Measurements from ENCODE around the gene PPCS. TPM values are rescaled to one million over a fixed set of nuclear protein-coding genes. Genes with fewer than 3 reads are reported as not detected.

PPCS gene
- total RNA-seq, 1 experiment from 2014 or later = 36.7 TPM

DNA sequence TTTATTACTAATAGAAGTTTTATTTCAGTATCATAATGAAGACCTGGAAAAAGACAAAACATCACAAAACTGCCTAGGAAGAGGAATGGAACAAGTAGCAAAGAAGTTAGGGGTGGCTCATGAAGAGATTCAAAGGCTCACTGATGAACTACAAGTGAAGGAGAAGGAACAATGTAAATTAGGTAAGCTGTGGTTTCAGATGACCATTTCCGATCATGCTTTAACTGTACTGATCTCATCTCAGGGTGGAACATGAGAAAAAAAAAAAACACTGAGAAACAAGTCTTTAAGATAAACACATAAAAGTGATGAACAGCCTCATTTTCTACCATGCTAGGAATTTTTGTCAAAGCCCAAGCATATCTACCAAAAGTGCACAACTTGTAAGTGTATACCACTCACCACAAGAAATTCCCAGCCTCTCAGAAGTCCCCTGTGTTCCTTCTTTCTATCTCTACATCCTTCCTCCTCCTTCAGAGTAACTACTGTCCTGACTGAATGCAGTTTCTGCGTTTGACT lies 26.4 kb downstream of the PPCS start:
- Histone ChIP-seq H2BK5ac (ENCODE audit: insufficient read length, low read length) (no peak overlapping the region), H3K4me1 (ENCODE audit: insufficient read depth, low read length) (no peaks in the 10 kb centered on the region), H3K27me3 (ENCODE audit: insufficient read depth, low read length) (no peaks in the 10 kb centered on the region), H3K14ac (ENCODE audit: insufficient read depth, low read length) (no peak overlapping the region), H4K8ac (replicated peaks; ENCODE audit: insufficient read length, low read depth, low read length) (no peak overlapping the region), H2BK12ac (ENCODE audit: insufficient read length, low read depth, low read length) (no peak overlapping the region), H2AK5ac (ENCODE audit: insufficient read length, low read length) (no peak overlapping the region), H3T11ph (ENCODE audit: low read length) (no peak overlapping the region), H3K79me2 (ENCODE audit: insufficient read depth, low read length) (no peaks in the 10 kb centered on the region), H3K56ac (ENCODE audit: insufficient read length, low read depth, low read length) (no peak overlapping the region), H2BK20ac (ENCODE audit: low read depth, low read length, poor library complexity, severe bottlenecking) (no peak overlapping the region), H3K23me2 (ENCODE audit: insufficient read length, low read depth, low read length, poor library complexity, severe bottlenecking) (peaks cover 2% of the 10 kb centered on the region), H3K9ac (ENCODE audit: extremely low read depth, insufficient read length, low read length) (no peak overlapping the region), H3K23ac (ENCODE audit: insufficient read length, low read depth, low read length) (no peak overlapping the region), H4K5ac (ENCODE audit: insufficient read length, low read depth, low read length) (no peak overlapping the region), H3K27ac (ENCODE audit: insufficient read length, low read depth, low read length) (no peak overlapping the region), H3K9me3 (ENCODE audit: control insufficient read depth, low read depth, low read length) (no peaks in the 10 kb centered on the region), H2BK15ac (ENCODE audit: low read depth, low read length) (no peak overlapping the region), H3K18ac (ENCODE audit: insufficient read length, low read depth, low read length) (no peak overlapping the region), H4K91ac (ENCODE audit: insufficient read length, low read depth, low read length) (no peak overlapping the region), H2BK120ac (ENCODE audit: low read depth, low read length, poor library complexity, severe bottlenecking) (no peak overlapping the region), H3K4me2 (ENCODE audit: insufficient read depth, insufficient read length, low read length) (no peak overlapping the region), H2AFZ (ENCODE audit: low read length) (no peak overlapping the region), H4K20me1 (ENCODE audit: control insufficient read depth, insufficient read depth, insufficient read length) (no peaks in the 10 kb centered on the region), H3K79me1 (ENCODE audit: insufficient read depth, low read depth, low read length, poor library complexity, severe bottlenecking) (no peaks in the 10 kb centered on the region), H3K4ac (ENCODE audit: low read depth, low read length) (no peak overlapping the region)
- H3K27me3 Mint-ChIP-seq (ENCODE audit: low read depth) = peaks cover 5% of the 10 kb centered on the region
- H3K4me3 Mint-ChIP-seq = no peak overlapping the region
- H3K9me3 Mint-ChIP-seq = no peaks in the 10 kb centered on the region
- TF ChIP-seq, protein P1, sequence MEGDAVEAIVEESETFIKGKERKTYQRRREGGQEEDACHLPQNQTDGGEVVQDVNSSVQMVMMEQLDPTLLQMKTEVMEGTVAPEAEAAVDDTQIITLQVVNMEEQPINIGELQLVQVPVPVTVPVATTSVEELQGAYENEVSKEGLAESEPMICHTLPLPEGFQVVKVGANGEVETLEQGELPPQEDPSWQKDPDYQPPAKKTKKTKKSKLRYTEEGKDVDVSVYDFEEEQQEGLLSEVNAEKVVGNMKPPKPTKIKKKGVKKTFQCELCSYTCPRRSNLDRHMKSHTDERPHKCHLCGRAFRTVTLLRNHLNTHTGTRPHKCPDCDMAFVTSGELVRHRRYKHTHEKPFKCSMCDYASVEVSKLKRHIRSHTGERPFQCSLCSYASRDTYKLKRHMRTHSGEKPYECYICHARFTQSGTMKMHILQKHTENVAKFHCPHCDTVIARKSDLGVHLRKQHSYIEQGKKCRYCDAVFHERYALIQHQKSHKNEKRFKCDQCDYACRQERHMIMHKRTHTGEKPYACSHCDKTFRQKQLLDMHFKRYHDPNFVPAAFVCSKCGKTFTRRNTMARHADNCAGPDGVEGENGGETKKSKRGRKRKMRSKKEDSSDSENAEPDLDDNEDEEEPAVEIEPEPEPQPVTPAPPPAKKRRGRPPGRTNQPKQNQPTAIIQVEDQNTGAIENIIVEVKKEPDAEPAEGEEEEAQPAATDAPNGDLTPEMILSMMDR (conservative IDR thresholded peaks at IDR 0.05) = no peak
- H3K27ac Mint-ChIP-seq = no peak overlapping the region
- DNase-seq = no peak
- WGBS (ENCODE audit: extremely low coverage, insufficient read length, low lambda C conversion rate) = no CpG with 5 or more reads among the region's 2 CpGs
- peaks cover 3 to 4% of the 10 kb centered on the region in 2 experiments for H3K4me1 Mint-ChIP-seq
- no peaks in the 10 kb centered on the region for H3K36me3 Mint-ChIP-seq (ENCODE audit: insufficient read depth in 1 of 3, low read depth in 3 of 3)
